Measurements from ENCODE around the gene C5orf58.
"Not testable (repeated sequence)": the region's sequence is repeated elsewhere in the genome, so short reads cannot be mapped to it uniquely, and the experiment has no call there.

The C5orf58 gene

DNA sequence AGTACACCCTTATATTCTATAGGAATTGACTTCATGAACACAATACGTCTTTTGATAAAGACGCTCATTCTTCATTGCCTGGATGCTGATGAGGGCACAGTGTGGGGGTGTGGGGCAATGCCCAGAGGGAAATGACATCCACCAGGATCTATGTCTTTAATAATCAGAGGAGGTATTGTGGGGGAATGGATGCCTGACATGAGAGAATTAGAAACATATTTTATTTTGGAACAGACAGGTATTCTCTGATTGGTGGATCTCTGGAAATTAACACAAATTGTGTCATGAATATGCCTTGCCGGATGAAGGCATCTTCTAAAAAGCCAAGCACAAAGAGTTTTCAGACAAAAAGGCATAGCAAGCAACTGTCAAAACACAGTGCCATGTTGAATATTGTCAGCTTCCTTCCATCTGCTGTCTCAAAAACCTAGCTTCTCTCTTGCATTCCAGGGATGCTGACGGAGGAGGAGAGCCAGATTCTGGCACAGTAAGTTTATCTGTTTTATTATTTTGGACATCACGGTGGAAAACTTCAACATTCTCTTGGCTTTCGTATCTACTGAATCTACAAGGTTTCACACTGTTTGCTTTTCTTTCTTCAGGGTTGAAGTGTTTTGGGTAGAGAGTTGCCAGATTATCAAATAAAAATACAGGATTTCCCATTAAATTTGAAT is 3.9 kb upstream of the C5orf58 start:
- WGBS (ENCODE audit: insufficient coverage): 97% methylated on average over 4 of the region's 6 CpGs
- DNase-seq: no peak
- no peaks in the 10 kb centered on the region for H3K36me3 ChIP-seq (ENCODE audit: control insufficient read depth in 4 of 4, insufficient read depth in 4 of 4, low read length in 3 of 4)
- H3K4me3 ChIP-seq (ENCODE audit: control insufficient read depth in 1 of 7, extremely low read depth in 1 of 7, insufficient read depth in 4 of 7, low read depth in 2 of 7, low read length in 6 of 7): no peak overlapping the region
- ChIA-PET CTCF (interaction anchor here (1.5 to 7.7 kb wide), 4 partner anchors 7 to 194 kb away, joined by 3 to 87 read pairs (median 40); no protein-coding TSS in a partner anchor), POLR2A (no interaction called here)
- no peaks in the 10 kb centered on the region for H3K9me3 ChIP-seq (ENCODE audit: control extremely low read depth in 1 of 5, control insufficient read depth in 4 of 5, insufficient read depth in 2 of 5, low read depth in 1 of 5, low read length in 4 of 5)
- H3K27ac ChIP-seq (ENCODE audit: insufficient read depth in 1 of 2, low read depth in 1 of 2, low read length in 2 of 2, poor library complexity in 1 of 2, severe bottlenecking in 2 of 2): no peak overlapping the region
- no peaks in the 10 kb centered on the region for H3K27me3 ChIP-seq (replicated peaks in 2 of 5; ENCODE audit: control insufficient read depth in 4 of 5, insufficient read depth in 5 of 5, low read length in 4 of 5)
- H3K4me1 ChIP-seq (ENCODE audit: control extremely low read depth in 1 of 4, control insufficient read depth in 4 of 4, insufficient read depth in 4 of 4, low read length in 3 of 4): peaks cover 0 to under 1% (median 0%) of the 10 kb centered on the region in 4 experiments

DNA sequence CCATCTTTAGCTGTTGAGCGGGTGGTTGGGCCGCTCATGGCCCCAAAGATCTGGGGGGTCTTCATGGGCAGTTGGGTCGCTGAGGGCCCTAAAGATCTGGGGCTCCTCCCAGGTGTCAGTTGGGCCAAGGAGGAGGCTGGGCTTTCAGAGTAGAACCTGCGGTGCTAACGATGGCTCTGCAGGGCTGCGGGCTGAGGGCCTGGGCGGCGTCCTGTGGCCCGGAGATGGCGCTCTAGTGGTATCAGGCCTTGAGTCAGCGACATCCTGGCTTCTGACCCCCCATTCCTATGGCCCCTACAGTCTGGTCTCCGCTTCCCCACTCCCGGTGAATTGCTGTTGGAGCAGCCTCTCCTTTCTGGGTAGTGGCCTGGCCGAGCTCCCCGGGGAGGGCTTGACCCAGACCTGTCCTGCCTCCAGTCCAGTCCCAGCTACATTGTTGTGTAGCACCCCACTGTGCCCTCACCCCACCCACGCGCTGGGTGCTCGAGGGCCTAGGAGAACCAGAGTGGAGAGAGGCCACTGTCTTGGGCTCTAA is 640 bp downstream of the C5orf58 start:
- WGBS (ENCODE audit: insufficient coverage): 97% methylated on average over 17 of the region's 18 CpGs
- no peaks in the 10 kb centered on the region for H3K27me3 ChIP-seq (replicated peaks in 2 of 5; ENCODE audit: control insufficient read depth in 4 of 5, insufficient read depth in 5 of 5, low read length in 4 of 5)
- H3K36me3 ChIP-seq (ENCODE audit: control insufficient read depth in 4 of 4, insufficient read depth in 4 of 4, low read length in 3 of 4): no peaks in the 10 kb centered on the region
- ChIA-PET CTCF (no interaction called here), POLR2A (no interaction called here)
- no peak overlapping the region for H3K4me3 ChIP-seq (ENCODE audit: control insufficient read depth in 1 of 7, extremely low read depth in 1 of 7, insufficient read depth in 4 of 7, low read depth in 2 of 7, low read length in 6 of 7)
- no peaks in the 10 kb centered on the region for H3K4me1 ChIP-seq (ENCODE audit: control extremely low read depth in 1 of 4, control insufficient read depth in 4 of 4, insufficient read depth in 4 of 4, low read length in 3 of 4)
- H3K27ac ChIP-seq (ENCODE audit: insufficient read depth in 1 of 2, low read depth in 1 of 2, low read length in 2 of 2, poor library complexity in 1 of 2, severe bottlenecking in 2 of 2): no peak overlapping the region
- H3K9me3 ChIP-seq (ENCODE audit: control extremely low read depth in 1 of 5, control insufficient read depth in 4 of 5, insufficient read depth in 2 of 5, low read depth in 1 of 5, low read length in 4 of 5): no peaks in the 10 kb centered on the region
- no peak for DNase-seq

DNA sequence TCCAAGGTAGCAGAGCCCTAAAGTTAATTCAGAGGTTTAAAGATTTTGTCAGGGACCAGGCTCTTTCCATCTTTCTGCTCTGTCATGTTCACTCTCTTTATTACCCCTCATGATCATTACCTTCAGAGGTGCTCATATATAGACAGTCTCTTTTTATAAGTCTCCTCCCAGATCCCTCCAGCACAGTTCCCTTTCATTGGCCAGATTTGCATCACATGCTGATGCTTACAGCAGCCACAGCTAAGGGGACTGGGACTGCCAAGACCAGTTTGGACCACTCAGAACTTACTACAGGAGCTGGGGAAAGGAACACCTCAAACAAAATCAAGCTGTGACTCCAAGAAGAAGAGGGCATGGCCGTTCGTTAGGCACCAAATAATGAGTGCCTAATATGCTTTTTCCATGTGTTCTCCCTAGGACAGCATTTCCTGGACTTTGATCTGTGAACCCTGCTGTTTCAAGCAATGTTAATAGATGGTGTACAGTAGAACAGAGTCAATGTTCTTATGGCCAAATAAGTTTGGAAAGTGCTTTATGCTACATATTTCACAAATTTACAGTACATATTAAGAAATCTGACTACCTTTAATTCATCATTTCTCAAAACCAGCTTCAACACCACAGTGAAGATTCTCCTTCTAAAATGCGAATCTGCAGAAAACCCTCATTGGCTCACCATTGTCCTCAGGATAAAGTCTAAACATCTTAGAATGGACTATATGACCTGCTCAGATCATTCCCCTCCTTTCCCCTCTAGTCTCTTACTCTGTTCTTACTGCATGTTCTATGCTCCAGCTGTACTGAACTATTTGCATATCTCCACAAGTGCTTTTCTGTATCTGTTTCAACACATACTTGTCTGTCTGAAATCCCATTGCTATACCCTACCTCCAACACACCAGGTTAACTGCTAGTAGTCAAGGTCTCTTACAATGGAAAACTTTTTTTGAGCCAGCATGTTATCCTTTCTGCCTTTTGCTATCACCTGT is 3.4 kb downstream of the C5orf58 start:
- 100% methylated on average over 3 of the region's 3 CpGs for WGBS (ENCODE audit: insufficient coverage)
- H3K27me3 ChIP-seq (replicated peaks in 2 of 5; ENCODE audit: control insufficient read depth in 4 of 5, insufficient read depth in 5 of 5, low read length in 4 of 5): no peaks in the 10 kb centered on the region
- H3K4me3 ChIP-seq (ENCODE audit: control insufficient read depth in 1 of 7, extremely low read depth in 1 of 7, insufficient read depth in 4 of 7, low read depth in 2 of 7, low read length in 6 of 7): no peak overlapping the region
- CTCF ChIA-PET: interaction anchor here (0.9 to 2.1 kb wide), 3 partner anchors 11 to 57 kb away, joined by 3 to 8 read pairs (median 3); no protein-coding TSS in a partner anchor
- no peaks in the 10 kb centered on the region for H3K36me3 ChIP-seq (ENCODE audit: control insufficient read depth in 4 of 4, insufficient read depth in 4 of 4, low read length in 3 of 4)
- no peaks in the 10 kb centered on the region for H3K9me3 ChIP-seq (ENCODE audit: control extremely low read depth in 1 of 5, control insufficient read depth in 4 of 5, insufficient read depth in 2 of 5, low read depth in 1 of 5, low read length in 4 of 5)
- H3K27ac ChIP-seq (ENCODE audit: insufficient read depth in 1 of 2, low read depth in 1 of 2, low read length in 2 of 2, poor library complexity in 1 of 2, severe bottlenecking in 2 of 2): no peak overlapping the region
- DNase-seq: no peak
- POLR2A ChIA-PET: no interaction called here
- no peaks in the 10 kb centered on the region for H3K4me1 ChIP-seq (ENCODE audit: control extremely low read depth in 1 of 4, control insufficient read depth in 4 of 4, insufficient read depth in 4 of 4, low read length in 3 of 4)

DNA sequence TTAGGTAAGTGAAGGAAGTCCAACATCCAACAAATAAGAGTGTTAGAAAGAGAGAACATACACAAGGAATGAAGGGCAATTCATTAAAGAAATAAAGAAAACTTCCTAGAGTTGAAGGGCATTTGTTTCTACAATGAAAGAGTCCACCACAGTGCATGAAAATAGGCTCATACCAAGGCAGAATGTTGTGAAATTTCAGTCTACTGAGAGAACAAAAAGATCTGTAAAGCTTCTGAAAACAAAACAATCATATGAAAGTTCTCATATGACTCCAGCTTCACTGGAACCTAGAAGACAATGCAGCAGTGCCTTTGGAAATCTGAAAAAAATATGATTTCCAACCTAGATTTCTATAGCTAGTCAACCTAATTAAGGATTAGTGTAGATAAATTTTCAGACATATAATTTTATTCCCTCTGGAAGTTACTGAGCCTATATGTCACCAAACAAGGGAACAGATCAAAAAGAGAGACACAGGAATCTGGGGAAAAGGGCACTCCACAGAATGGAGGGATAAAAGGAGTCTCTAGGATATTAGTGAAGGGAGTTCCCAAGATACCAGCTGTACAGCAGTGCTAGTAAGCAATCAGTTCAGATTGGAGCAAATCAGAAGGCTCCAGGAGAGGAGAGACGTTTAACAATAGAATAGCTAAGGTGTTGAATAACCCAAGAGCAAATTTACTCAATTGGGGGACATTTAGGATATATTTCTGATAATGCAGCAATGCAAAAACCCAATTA is 5.8 kb downstream of the C5orf58 start:
- ChIA-PET CTCF (interaction anchor here (0.7 to 1.7 kb wide), 4 partner anchors 11 to 38 kb away, joined by 3 to 7 read pairs (median 3); no protein-coding TSS in a partner anchor), POLR2A (no interaction called here)
- Histone ChIP-seq H3K27ac (ENCODE audit: insufficient read depth in 1 of 2, low read depth in 1 of 2, low read length in 2 of 2, poor library complexity in 1 of 2, severe bottlenecking in 2 of 2) (no peak overlapping the region), H3K36me3 (ENCODE audit: control insufficient read depth in 4 of 4, insufficient read depth in 4 of 4, low read length in 3 of 4) (no peaks in the 10 kb centered on the region), H3K4me1 (ENCODE audit: control extremely low read depth in 1 of 4, control insufficient read depth in 4 of 4, insufficient read depth in 4 of 4, low read length in 3 of 4) (no peaks in the 10 kb centered on the region), H3K9me3 (ENCODE audit: control extremely low read depth in 1 of 5, control insufficient read depth in 4 of 5, insufficient read depth in 2 of 5, low read depth in 1 of 5, low read length in 4 of 5) (no peaks in the 10 kb centered on the region), H3K27me3 (replicated peaks in 2 of 5; ENCODE audit: control insufficient read depth in 4 of 5, insufficient read depth in 5 of 5, low read length in 4 of 5) (no peaks in the 10 kb centered on the region), H3K4me3 (ENCODE audit: control insufficient read depth in 1 of 7, extremely low read depth in 1 of 7, insufficient read depth in 4 of 7, low read depth in 2 of 7, low read length in 6 of 7) (no peak overlapping the region)
- no peak for DNase-seq
- WGBS (ENCODE audit: insufficient coverage): no CpG with 5 or more reads among the region's 1 CpG

- H3K4me1 ChIP-seq (ENCODE audit: control extremely low read depth in 1 of 4, control insufficient read depth in 4 of 4, insufficient read depth in 4 of 4, low read length in 3 of 4); DNase-seq; H3K4me3 ChIP-seq (ENCODE audit: control insufficient read depth in 1 of 7, extremely low read depth in 1 of 7, insufficient read depth in 4 of 7, low read depth in 2 of 7, low read length in 6 of 7); H3K27ac ChIP-seq (ENCODE audit: insufficient read depth in 1 of 2, low read depth in 1 of 2, low read length in 2 of 2, poor library complexity in 1 of 2, severe bottlenecking in 2 of 2); H3K27me3 ChIP-seq (replicated peaks in 2 of 5; ENCODE audit: control insufficient read depth in 4 of 5, insufficient read depth in 5 of 5, low read length in 4 of 5); H3K9me3 ChIP-seq (ENCODE audit: control extremely low read depth in 1 of 5, control insufficient read depth in 4 of 5, insufficient read depth in 2 of 5, low read depth in 1 of 5, low read length in 4 of 5); POLR2A ChIA-PET: not testable (repeated sequence)
- WGBS (ENCODE audit: insufficient coverage): no CpG with 5 or more reads among the region's 23 CpGs
- H3K36me3 ChIP-seq (ENCODE audit: control insufficient read depth in 4 of 4, insufficient read depth in 4 of 4, low read length in 3 of 4): peaks cover 22 to 49% (median 37%) of the 10 kb centered on the region in 4 experiments
- CTCF ChIA-PET: interaction anchor here (1.5 to 2.7 kb wide), 3 partner anchors 16 to 177 kb away, joined by 3 to 8 read pairs (median 3); no protein-coding TSS in a partner anchor
Observed at GRCh38 chr5:170245436-170245835, 12.7 kb downstream of the C5orf58 start.

- ChIA-PET POLR2A (no interaction called here), CTCF (interaction anchor here (0.8 to 2.7 kb wide), 8 partner anchors 15 to 178 kb away, joined by 3 to 8 read pairs (median 3); no protein-coding TSS in a partner anchor)
- H3K4me3 ChIP-seq (ENCODE audit: control insufficient read depth in 1 of 7, extremely low read depth in 1 of 7, insufficient read depth in 4 of 7, low read depth in 2 of 7, low read length in 6 of 7): no peak overlapping the region
- WGBS (ENCODE audit: insufficient coverage): 100% methylated on average over 4 of the region's 4 CpGs
- no peak for DNase-seq
- no peaks in the 10 kb centered on the region for H3K27me3 ChIP-seq (replicated peaks in 2 of 5; ENCODE audit: control insufficient read depth in 4 of 5, insufficient read depth in 5 of 5, low read length in 4 of 5)
- H3K9me3 ChIP-seq (ENCODE audit: control extremely low read depth in 1 of 5, control insufficient read depth in 4 of 5, insufficient read depth in 2 of 5, low read depth in 1 of 5, low read length in 4 of 5): peaks cover 0 to 8% (median 0%) of the 10 kb centered on the region in 5 experiments
- H3K4me1 ChIP-seq (ENCODE audit: control extremely low read depth in 1 of 4, control insufficient read depth in 4 of 4, insufficient read depth in 4 of 4, low read length in 3 of 4): no peaks in the 10 kb centered on the region
- no peak overlapping the region for H3K27ac ChIP-seq (ENCODE audit: insufficient read depth in 1 of 2, low read depth in 1 of 2, low read length in 2 of 2, poor library complexity in 1 of 2, severe bottlenecking in 2 of 2)
- peaks cover 26 to 58% (median 43%) of the 10 kb centered on the region in 4 experiments for H3K36me3 ChIP-seq (ENCODE audit: control insufficient read depth in 4 of 4, insufficient read depth in 4 of 4, low read length in 3 of 4)
Observed at GRCh38 chr5:170246126-170246870, 13.5 kb downstream of the C5orf58 start.
